ENCODE data around the gene SPOCK2.

- no peak for TF ChIP-seq CTCF (conservative IDR thresholded peaks at IDR 0.05; ENCODE audit: low read depth, low read length)
- TF ChIP-seq EZH2 (IDR thresholded peaks at IDR 0.05; ENCODE audit: low read length, unreplicated experiment), result no peak
Observed at GRCh38 chr10:72083790-72084459, 4.4 kb downstream of the SPOCK2 start.
